PFSK-1 (cell line): ENCODE results near the gene ST8SIA5.

Experiments used
- FOXP2 ChIP-seq: optimal IDR thresholded peaks from 2 replicates; pipeline ENCODE3; 2011; ENCODE audit warnings: borderline replicate concordance, control low read depth, inconsistent platforms; ENCODE audit not compliant: insufficient read depth; ENCODE audit errors: extremely low read length, extremely low read depth
- POLR2AphosphoS5 ChIP-seq: IDR thresholded peaks from 2 replicates; pipeline ENCODE4 v1.6.1; 2012; ENCODE audit warnings: low read depth, mild to moderate bottlenecking, control low read depth, low read length, moderate library complexity
- REST ChIP-seq, 2 experiments: IDR thresholded peaks; 2 replicates each; pipeline versions ENCODE4 v1.6.1 to v1.8.0; 2011 to 2012; ENCODE audit warnings: low read depth in 2 of 2, low read length in 2 of 2, control low read depth in 1 of 2, inconsistent platforms in 1 of 2, mild to moderate bottlenecking in 1 of 2, moderate library complexity in 1 of 2; ENCODE audit not compliant: insufficient read depth in 1 of 2
- SIN3A ChIP-seq: IDR thresholded peaks from 2 replicates; pipeline ENCODE4 v1.6.1; 2012; ENCODE audit warnings: mild to moderate bottlenecking, low read length, moderate library complexity, borderline replicate concordance; ENCODE audit not compliant: insufficient read depth
- TAF1 ChIP-seq: IDR thresholded peaks from 2 replicates; pipeline ENCODE4 v1.6.1; 2012; ENCODE audit warnings: low read length, control low read depth, borderline replicate concordance; ENCODE audit not compliant: insufficient read depth

The ST8SIA5 gene

GRCh38 chr18:46715062-46715461 is 41.8 kb downstream of the ST8SIA5 start:
- TF ChIP-seq REST (IDR thresholded peaks at IDR 0.05; ENCODE audit: insufficient read depth in 1 of 2, low read depth in 2 of 2, low read length in 2 of 2) (no peak), TAF1 (no peak), POLR2AphosphoS5 (no peak), SIN3A (no peak), FOXP2 (no peak)

GRCh38 chr18:46712406-46712805 is 44.4 kb downstream of the ST8SIA5 start:
- TF ChIP-seq POLR2AphosphoS5 (no peak), TAF1 (no peak), FOXP2 (no peak)

GRCh38 chr18:46711444-46711863 is 45.4 kb downstream of the ST8SIA5 start:
- TF ChIP-seq SIN3A = no peak
- TF ChIP-seq POLR2AphosphoS5 = no peak
- TF ChIP-seq TAF1 = no peak
- TF ChIP-seq FOXP2 = no peak
- no peak for TF ChIP-seq REST (IDR thresholded peaks at IDR 0.05; ENCODE audit: insufficient read depth in 1 of 2, low read depth in 2 of 2, low read length in 2 of 2)

GRCh38 chr18:46706968-46707367 is 49.9 kb downstream of the ST8SIA5 start:
- TF ChIP-seq FOXP2 = no peak
- TF ChIP-seq SIN3A = no peak
- no peak for TF ChIP-seq REST (IDR thresholded peaks at IDR 0.05; ENCODE audit: insufficient read depth in 1 of 2, low read depth in 2 of 2, low read length in 2 of 2)
- TF ChIP-seq POLR2AphosphoS5 = no peak
- TF ChIP-seq TAF1 = no peak

GRCh38 chr18:46705521-46705920 is 51.3 kb downstream of the ST8SIA5 start:
- no peak for TF ChIP-seq REST (IDR thresholded peaks at IDR 0.05; ENCODE audit: insufficient read depth in 1 of 2, low read depth in 2 of 2, low read length in 2 of 2)
- no peak for TF ChIP-seq FOXP2
- no peak for TF ChIP-seq SIN3A
- TF ChIP-seq TAF1 = no peak
- TF ChIP-seq POLR2AphosphoS5 = no peak
